ENCODE data around the gene SUPT6H. TPM values are rescaled to one million over a fixed set of nuclear protein-coding genes. Genes with fewer than 3 reads are reported as not detected.
A peak's percentile ranks its signal among the peaks of the same experiment; 100 is the strongest.

SUPT6H gene
- total RNA-seq, 4 donors from 2014 or later: 50.8 to 167 (median 61.6) TPM

DNA sequence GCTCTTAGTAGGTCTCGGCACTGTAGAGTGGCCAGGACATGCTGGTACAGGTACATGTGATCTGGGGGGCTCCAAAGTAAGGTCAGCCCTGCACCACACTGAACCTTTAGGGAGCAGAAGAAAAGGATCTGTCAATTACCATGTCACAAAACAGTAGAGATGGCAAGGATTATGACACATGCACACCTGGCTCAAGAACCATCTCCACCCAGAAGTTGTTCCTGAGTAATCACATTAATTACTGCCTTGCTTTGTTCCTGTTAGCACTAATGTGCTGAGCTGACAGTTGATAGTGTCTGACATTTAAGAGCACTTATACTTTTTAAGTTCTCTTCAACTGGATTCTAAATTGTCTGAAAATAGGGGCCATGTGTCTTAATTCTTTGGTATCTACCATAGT, 26.5 kb upstream of the SUPT6H start:
- DNase-seq: no peak
- intact Hi-C loops (cut with DNase I; ENCODE audit: low total_unique reads): no loop called here
- Histone ChIP-seq H3K27ac (no peak overlapping the region), H3K4me3 (no peak overlapping the region), H3K9me3 (no peaks in the 10 kb centered on the region), H3K27me3 (no peaks in the 10 kb centered on the region), H3K4me1 (no peaks in the 10 kb centered on the region), H3K36me3 (peaks cover 0 to 95% (median 47%) of the 10 kb centered on the region in 4 donors)
- TF ChIP-seq POLR2AphosphoS5 (IDR thresholded peaks at IDR 0.05) (no peak), EP300 (IDR thresholded peaks at IDR 0.05; ENCODE audit: low read depth) (no peak), POLR2A (IDR thresholded peaks at IDR 0.05) (no peak)
- TF ChIP-seq, protein P1, sequence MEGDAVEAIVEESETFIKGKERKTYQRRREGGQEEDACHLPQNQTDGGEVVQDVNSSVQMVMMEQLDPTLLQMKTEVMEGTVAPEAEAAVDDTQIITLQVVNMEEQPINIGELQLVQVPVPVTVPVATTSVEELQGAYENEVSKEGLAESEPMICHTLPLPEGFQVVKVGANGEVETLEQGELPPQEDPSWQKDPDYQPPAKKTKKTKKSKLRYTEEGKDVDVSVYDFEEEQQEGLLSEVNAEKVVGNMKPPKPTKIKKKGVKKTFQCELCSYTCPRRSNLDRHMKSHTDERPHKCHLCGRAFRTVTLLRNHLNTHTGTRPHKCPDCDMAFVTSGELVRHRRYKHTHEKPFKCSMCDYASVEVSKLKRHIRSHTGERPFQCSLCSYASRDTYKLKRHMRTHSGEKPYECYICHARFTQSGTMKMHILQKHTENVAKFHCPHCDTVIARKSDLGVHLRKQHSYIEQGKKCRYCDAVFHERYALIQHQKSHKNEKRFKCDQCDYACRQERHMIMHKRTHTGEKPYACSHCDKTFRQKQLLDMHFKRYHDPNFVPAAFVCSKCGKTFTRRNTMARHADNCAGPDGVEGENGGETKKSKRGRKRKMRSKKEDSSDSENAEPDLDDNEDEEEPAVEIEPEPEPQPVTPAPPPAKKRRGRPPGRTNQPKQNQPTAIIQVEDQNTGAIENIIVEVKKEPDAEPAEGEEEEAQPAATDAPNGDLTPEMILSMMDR (IDR thresholded peaks at IDR 0.05): no peak
- in situ Hi-C loops (cut with MboI; ENCODE audit: low pct_ligation_motif_present in 1 of 4, low pct_unique_long_range_greater_than_20kb in 1 of 4, low sequenced_read_pairs in 3 of 4): no loop called here
- 100% methylated on average over 1 of the region's 1 CpG for WGBS, 2 donors (ENCODE audit: low coverage in 1 of 2)

DNA sequence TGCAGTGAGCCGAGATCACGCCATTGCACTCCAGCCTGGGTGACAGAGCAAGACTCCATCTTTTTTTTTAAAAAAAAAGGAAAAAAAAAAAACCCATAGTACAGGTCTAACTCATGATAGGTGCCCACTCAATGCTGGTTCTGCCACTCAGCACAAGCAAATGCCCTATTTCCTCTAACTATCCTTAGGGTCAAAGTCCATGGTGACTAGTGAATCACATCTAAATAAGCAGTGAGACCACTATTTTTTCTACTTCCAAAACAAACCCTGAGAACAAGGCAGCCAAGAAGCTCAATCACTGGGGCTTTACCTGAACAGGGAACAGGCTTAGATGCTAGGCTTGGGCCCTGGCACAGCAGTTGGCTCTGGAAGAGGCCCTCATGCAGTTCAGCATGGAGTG, 20.4 kb upstream of the SUPT6H start:
- DNase-seq: no peak
- H3K4me1 ChIP-seq: peaks cover 19 to 34% (median 26%) of the 10 kb centered on the region in 4 donors
- TF ChIP-seq POLR2A (IDR thresholded peaks at IDR 0.05): no peak
- TF ChIP-seq POLR2AphosphoS5 (IDR thresholded peaks at IDR 0.05): no peak
- TF ChIP-seq EP300 (IDR thresholded peaks at IDR 0.05; ENCODE audit: low read depth): no peak
- TF ChIP-seq, protein P1 (IDR thresholded peaks at IDR 0.05): no peak
- in situ Hi-C loops (cut with MboI; ENCODE audit: low pct_ligation_motif_present in 1 of 4, low pct_unique_long_range_greater_than_20kb in 1 of 4, low sequenced_read_pairs in 3 of 4) (no loop called here), intact Hi-C loops (cut with DNase I; ENCODE audit: low total_unique reads) (no loop called here)
- H3K27ac ChIP-seq: no peak overlapping the region
- H3K4me3 ChIP-seq: no peak overlapping the region
- H3K36me3 ChIP-seq: peaks cover 0 to 55% (median 27%) of the 10 kb centered on the region in 4 donors
- H3K9me3 ChIP-seq: no peaks in the 10 kb centered on the region
- 93 to 95% methylated on average over 2 of the region's 2 CpGs for WGBS, 2 donors (ENCODE audit: low coverage in 1 of 2)
- no peaks in the 10 kb centered on the region for H3K27me3 ChIP-seq

DNA sequence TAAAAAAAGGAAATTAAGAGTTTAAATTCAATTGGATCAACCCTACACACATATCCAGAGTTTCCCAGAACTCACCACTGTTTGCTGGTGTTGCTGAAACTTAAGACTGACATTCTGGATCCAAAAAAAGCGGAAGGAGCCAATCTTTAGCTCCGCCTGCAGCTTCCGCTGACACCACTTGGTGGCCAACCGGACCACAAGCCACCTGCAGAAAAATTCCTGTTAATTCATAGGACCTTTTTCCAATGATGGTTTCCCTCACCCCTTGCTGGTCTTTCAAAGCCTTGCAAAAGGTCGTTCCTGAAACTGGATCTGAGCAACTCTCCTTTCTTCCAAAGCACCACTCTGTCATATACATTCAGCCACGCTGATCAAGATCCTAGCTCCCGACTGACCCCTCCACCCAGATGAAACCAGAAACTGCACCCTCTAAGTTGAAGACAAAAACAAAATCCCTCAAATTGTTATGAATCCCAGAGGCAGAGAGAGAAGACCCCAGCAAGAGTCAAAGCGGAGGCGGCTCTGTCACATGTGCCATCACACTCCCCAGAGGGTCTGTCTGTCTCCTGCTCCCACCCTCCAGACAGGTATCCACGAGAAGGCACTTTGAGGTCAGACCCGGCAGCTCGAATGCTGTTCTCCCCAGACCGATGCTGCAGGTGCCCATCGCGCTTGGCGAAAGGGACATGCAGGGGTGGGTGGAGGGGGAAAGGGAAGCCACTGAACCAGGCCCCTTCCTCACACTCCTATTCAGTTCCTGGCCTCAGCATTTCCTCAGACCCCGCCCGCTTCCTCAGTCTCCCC, 17.8 kb upstream of the SUPT6H start:
- peak; percentile 59 for DNase-seq
- TF ChIP-seq, protein P1 (IDR thresholded peaks at IDR 0.05): peak; percentile 51 to 73 (median 60)
- no peak for TF ChIP-seq EP300 (IDR thresholded peaks at IDR 0.05; ENCODE audit: low read depth)
- TF ChIP-seq POLR2AphosphoS5 (IDR thresholded peaks at IDR 0.05): peak in 1 of 3 donors; percentile 21
- H3K27me3 ChIP-seq: no peaks in the 10 kb centered on the region
- H3K4me1 ChIP-seq: peaks cover 19 to 41% (median 34%) of the 10 kb centered on the region in 4 donors
- intact Hi-C loops (cut with DNase I; ENCODE audit: low total_unique reads): no loop called here
- WGBS, 2 donors (ENCODE audit: low coverage in 1 of 2): 0 to 1% methylated on average over 4 to 18 of the region's 18 CpGs
- no peaks in the 10 kb centered on the region for H3K9me3 ChIP-seq
- in situ Hi-C loops (cut with MboI; ENCODE audit: low pct_ligation_motif_present in 1 of 4, low pct_unique_long_range_greater_than_20kb in 1 of 4, low sequenced_read_pairs in 3 of 4): no loop called here
- H3K4me3 ChIP-seq: peak overlapping the region; percentile 83 to 97 (median 96)
- H3K27ac ChIP-seq: peak overlapping the region; percentile 93 to 98 (median 95)
- peaks cover 0 to 39% (median 17%) of the 10 kb centered on the region in 4 donors for H3K36me3 ChIP-seq

DNA sequence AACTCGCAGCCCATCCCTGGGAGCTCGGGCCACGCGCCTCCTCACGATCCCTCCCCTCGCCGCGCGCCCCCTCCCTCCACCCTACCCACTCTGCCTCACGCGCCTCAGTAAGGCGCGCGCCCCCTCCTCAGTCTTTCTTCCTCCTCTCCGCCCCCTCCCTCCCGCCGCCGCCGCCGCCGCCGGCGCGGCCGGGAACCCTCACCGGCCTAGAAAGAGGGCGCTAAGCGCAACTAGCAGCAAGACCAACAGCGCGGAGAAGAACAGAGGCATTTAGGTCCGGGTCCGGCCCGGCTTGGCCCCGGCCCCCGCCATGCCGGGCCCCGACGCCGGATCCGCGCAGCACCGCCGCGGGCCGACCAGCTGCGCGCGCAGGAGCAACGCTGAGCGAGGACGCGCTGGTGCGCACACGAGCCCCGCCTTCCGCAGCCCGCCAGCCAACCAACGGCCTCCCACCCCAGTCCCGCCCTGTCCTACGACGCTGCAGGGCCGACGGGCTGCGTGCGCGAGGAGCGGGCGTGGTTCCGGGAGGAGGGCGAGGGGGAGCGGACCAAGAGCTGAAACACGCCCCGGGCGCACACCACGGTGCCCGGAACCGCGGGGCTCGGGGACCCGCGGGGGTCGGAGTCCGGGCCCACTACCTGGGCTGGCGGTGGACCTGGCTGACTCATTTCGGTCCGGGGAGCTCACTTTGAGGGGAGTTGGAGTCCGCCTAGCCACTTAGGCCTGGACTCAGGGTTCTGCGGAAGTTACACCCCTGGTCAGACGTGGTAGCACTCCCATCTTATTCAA, 17.0 kb upstream of the SUPT6H start, which contains the start of gene BLTP2:
TSS of gene BLTP2 (minus strand) at position 372 of the 789 bp plus-strand sequence. CDS start at position 270, 102 bp downstream.
- H3K36me3 ChIP-seq: peaks cover 0 to 31% (median 14%) of the 10 kb centered on the region in 4 donors
- no peaks in the 10 kb centered on the region for H3K27me3 ChIP-seq
- H3K4me1 ChIP-seq: peaks cover 19 to 41% (median 34%) of the 10 kb centered on the region in 4 donors
- DNase-seq: peak; percentile 97
- WGBS, 2 donors (ENCODE audit: low coverage in 1 of 2): 2% methylated on average over 53 of the region's 89 CpGs; no CpG with 5 or more reads in 1 of the 2 donors
- in situ Hi-C loops (cut with MboI; ENCODE audit: low pct_ligation_motif_present in 1 of 4, low pct_unique_long_range_greater_than_20kb in 1 of 4, low sequenced_read_pairs in 3 of 4) (no loop called here), intact Hi-C loops (cut with DNase I; ENCODE audit: low total_unique reads) (no loop called here)
- no peaks in the 10 kb centered on the region for H3K9me3 ChIP-seq
- peak within 1 kb of the TSS; percentile 93 to 98 (median 95) for H3K27ac ChIP-seq
- peak within 1 kb of the TSS; percentile 83 to 97 (median 96) for H3K4me3 ChIP-seq
- TF ChIP-seq, protein P1 (IDR thresholded peaks at IDR 0.05): peak in 2 of 5 experiments; percentile 51 to 57
- TF ChIP-seq POLR2A (IDR thresholded peaks at IDR 0.05): peak; percentile 95
- TF ChIP-seq EP300 (IDR thresholded peaks at IDR 0.05; ENCODE audit: low read depth): no peak
- TF ChIP-seq POLR2AphosphoS5 (IDR thresholded peaks at IDR 0.05): peak; percentile 93 to 97 (median 95)

Data from transverse colon (tissue), 4 donors.